Activated CD4-positive, alpha-beta T cell treated with anti-CD3 and anti-CD28 coated beads, Interleukin-2, Interleukin-6, amounts not matched to agents 100 ng/mL and 50 ng/mL, durations not matched to agents 16 hours and 8 hours (primary cell): ENCODE data around the gene NME3.

Experiments
- DNase-seq: peaks from one replicate; pipeline ENCODE4 v3.0.0-alpha.2; 2020

Gene NME3

GRCh38 chr16:1768061-1768766 lies 3.1 kb downstream of the NME3 start:
- DNase-seq, result no peak

- no peak for DNase-seq
Observed at GRCh38 chr16:1767116-1767994, 4.0 kb downstream of the NME3 start.

GRCh38 chr16:1766701-1767100 lies 4.6 kb downstream of the NME3 start:
- no peak for DNase-seq

GRCh38 chr16:1766231-1766630 lies 5.1 kb downstream of the NME3 start:
- DNase-seq, result no peak

GRCh38 chr16:1765826-1766225 lies 5.5 kb downstream of the NME3 start:
- DNase-seq, result no peak

GRCh38 chr16:1764971-1765370 lies 6.4 kb downstream of the NME3 start:
- DNase-seq, result no peak

- no peak for DNase-seq
Observed at GRCh38 chr16:1763521-1764511, 7.5 kb downstream of the NME3 start.

- DNase-seq, result no peak
Observed at GRCh38 chr16:1762879-1763520, 8.3 kb downstream of the NME3 start.

GRCh38 chr16:1762196-1762878 lies 9.0 kb downstream of the NME3 start:
- DNase-seq, result no peak

- no peak for DNase-seq
Observed at GRCh38 chr16:1761751-1762150, 9.6 kb downstream of the NME3 start.

- no peak for DNase-seq
Observed at GRCh38 chr16:1760911-1761310, 10.4 kb downstream of the NME3 start.

- DNase-seq, result no peak
Observed at GRCh38 chr16:1759511-1759910, 11.8 kb downstream of the NME3 start.

GRCh38 chr16:1758923-1759322 lies 12.4 kb downstream of the NME3 start:
- DNase-seq, result no peak

GRCh38 chr16:1757714-1758461 lies 13.5 kb downstream of the NME3 start:
- DNase-seq, result no peak

GRCh38 chr16:1754204-1754603 lies 17.1 kb downstream of the NME3 start:
- no peak for DNase-seq

- no peak for DNase-seq
Observed at GRCh38 chr16:1752853-1753252, 18.5 kb downstream of the NME3 start.

GRCh38 chr16:1751946-1752345 lies 19.4 kb downstream of the NME3 start:
- no peak for DNase-seq

GRCh38 chr16:1749152-1750117 lies 21.9 kb downstream of the NME3 start:
- DNase-seq, result no peak

GRCh38 chr16:1747934-1748333 lies 23.4 kb downstream of the NME3 start:
- DNase-seq, result no peak

GRCh38 chr16:1746693-1747195 lies 24.6 kb downstream of the NME3 start:
- no peak for DNase-seq
